MM.1S (cell line): ENCODE measurements around the gene CEP104.

ENCODE experiments used
- DNase-seq: peaks from one replicate; pipeline ENCODE4 v3.0.0-alpha.2; 2015
- H2AFZ ChIP-seq: fragments of 300-600 bp; sonication (generic); 2 replicates; pipeline ENCODE4 v1.6.0; 2016; ENCODE audit warnings: antibody characterized with exemption, low read length
- H3F3A ChIP-seq: fragments of 300-600 bp; sonication (generic); 2 replicates; pipeline ENCODE4 v1.6.1; 2016; ENCODE audit warnings: mild to moderate bottlenecking, antibody characterized with exemption, low read length, moderate library complexity, mixed read lengths; ENCODE audit not compliant: insufficient read depth
- H3K27ac ChIP-seq: fragments of 300-600 bp; sonication (generic); 2 replicates; pipeline ENCODE4 v1.5.1; 2016; ENCODE audit warnings: mild to moderate bottlenecking, low read length
- H3K27me3 ChIP-seq: fragments of 300-600 bp; sonication (generic); replicated peaks from 2 replicates; pipeline ENCODE4 v1.6.0; 2016; ENCODE audit warnings: low read length; ENCODE audit not compliant: insufficient read depth
- H3K36me3 ChIP-seq: fragments of 300-600 bp; sonication (generic); replicated peaks from 2 replicates; pipeline ENCODE4 v1.6.1; 2016; ENCODE audit warnings: mild to moderate bottlenecking, low read length, mixed read lengths; ENCODE audit not compliant: insufficient read depth
- H3K4me1 ChIP-seq: fragments of 300-600 bp; sonication (generic); 2 replicates; pipeline ENCODE4 v1.6.1; 2016; ENCODE audit warnings: low read length, mixed read lengths
- H3K4me2 ChIP-seq: fragments of 300-600 bp; sonication (generic); 2 replicates; pipeline ENCODE4 v1.6.0; 2016; ENCODE audit warnings: low read depth, low read length
- H3K4me3 ChIP-seq: fragments of 300-600 bp; sonication (generic); 2 replicates; pipeline ENCODE4 v1.5.1; 2016; ENCODE audit warnings: low read length, mixed read lengths
- H3K79me2 ChIP-seq: fragments of 300-600 bp; sonication (generic); 2 replicates; pipeline ENCODE4 v1.6.1; 2016; ENCODE audit warnings: mixed run types, low read length, mixed read lengths
- H3K9ac ChIP-seq: fragments of 300-600 bp; sonication (generic); 2 replicates; pipeline ENCODE4 v1.6.1; 2016; ENCODE audit warnings: low read length, mixed read lengths
- H3K9me2 ChIP-seq: fragments of 300-600 bp; sonication (generic); replicated peaks from 2 replicates; pipeline ENCODE4 v1.6.1; 2016; ENCODE audit warnings: mild to moderate bottlenecking, low read length, mixed read lengths; ENCODE audit not compliant: insufficient read depth
- H3K9me3 ChIP-seq: fragments of 300-600 bp; sonication (generic); replicated peaks from 2 replicates; pipeline ENCODE4 v1.6.1; 2016; ENCODE audit warnings: mild to moderate bottlenecking, low read length, mixed read lengths; ENCODE audit not compliant: insufficient read depth
- H4K20me1 ChIP-seq: fragments of 300-600 bp; sonication (generic); 2 replicates; pipeline ENCODE4 v1.6.1; 2016; ENCODE audit warnings: mild to moderate bottlenecking, low read length, moderate library complexity, mixed read lengths; ENCODE audit not compliant: insufficient read depth
- CTCF ChIP-seq: fragments of 300-600 bp; sonication (generic); IDR thresholded peaks from 2 replicates; pipeline ENCODE4 v1.5.1; 2016; ENCODE audit warnings: antibody characterized with exemption, low read length, mixed read lengths
- EZH2 ChIP-seq: fragments of 300-600 bp; sonication (generic); optimal IDR thresholded peaks from 2 replicates; pipeline ENCODE3; 2017; ENCODE audit warnings: low read depth, mild to moderate bottlenecking, antibody characterized with exemption, low read length, mixed read lengths
- EZH2phosphoT487 ChIP-seq: fragments of 300-600 bp; sonication (generic); IDR thresholded peaks from 2 replicates; pipeline ENCODE4 v1.6.1; 2018; ENCODE audit warnings: antibody characterized with exemption, low read length

CEP104 gene

GRCh38 chr1:3865606-3866160 is 8.7 kb upstream of the CEP104 start:
- Histone ChIP-seq H3K4me1 (no peaks in the 10 kb centered on the region), H4K20me1 (no peaks in the 10 kb centered on the region), H3K36me3 (no peaks in the 10 kb centered on the region), H3K79me2 (no peaks in the 10 kb centered on the region), H3F3A (no peaks in the 10 kb centered on the region), H3K27ac (no peak overlapping the region), H3K4me3 (no peak overlapping the region), H3K4me2 (no peak overlapping the region), H3K27me3 (no peaks in the 10 kb centered on the region), H3K9me3 (no peaks in the 10 kb centered on the region), H2AFZ (no peak overlapping the region), H3K9me2 (no peaks in the 10 kb centered on the region), H3K9ac (no peak overlapping the region)
- DNase-seq = no peak
- TF ChIP-seq EZH2phosphoT487 = no peak
- TF ChIP-seq EZH2 = no peak
- no peak for TF ChIP-seq CTCF

GRCh38 chr1:3864884-3865283 is 7.9 kb upstream of the CEP104 start:
- no peaks in the 10 kb centered on the region for H3K36me3 ChIP-seq
- no peak for DNase-seq
- no peaks in the 10 kb centered on the region for H3K9me2 ChIP-seq
- H3K79me2 ChIP-seq = no peaks in the 10 kb centered on the region
- H2AFZ ChIP-seq = no peak overlapping the region
- no peaks in the 10 kb centered on the region for H4K20me1 ChIP-seq
- no peaks in the 10 kb centered on the region for H3F3A ChIP-seq
- TF ChIP-seq EZH2 = no peak
- TF ChIP-seq EZH2phosphoT487 = no peak
- no peak for TF ChIP-seq CTCF
- H3K4me1 ChIP-seq = no peaks in the 10 kb centered on the region
- H3K4me2 ChIP-seq = no peak overlapping the region
- no peak overlapping the region for H3K9ac ChIP-seq
- H3K27ac ChIP-seq = no peak overlapping the region
- H3K27me3 ChIP-seq = no peaks in the 10 kb centered on the region
- H3K9me3 ChIP-seq = no peaks in the 10 kb centered on the region
- no peak overlapping the region for H3K4me3 ChIP-seq

- no peaks in the 10 kb centered on the region for H3K27me3 ChIP-seq
- TF ChIP-seq EZH2 (no peak), EZH2phosphoT487 (no peak), CTCF (no peak)
- no peaks in the 10 kb centered on the region for H3F3A ChIP-seq
- no peak for DNase-seq
- no peaks in the 10 kb centered on the region for H3K9me2 ChIP-seq
- no peaks in the 10 kb centered on the region for H3K36me3 ChIP-seq
- H3K27ac ChIP-seq = no peak overlapping the region
- no peak overlapping the region for H2AFZ ChIP-seq
- no peak overlapping the region for H3K4me3 ChIP-seq
- no peak overlapping the region for H3K4me2 ChIP-seq
- no peaks in the 10 kb centered on the region for H3K9me3 ChIP-seq
- peaks cover 4% of the 10 kb centered on the region; the same call in 1 of the 2 replicates for H3K4me1 ChIP-seq
- no peak overlapping the region for H3K9ac ChIP-seq
- H4K20me1 ChIP-seq = no peaks in the 10 kb centered on the region
- peaks cover 10% of the 10 kb centered on the region for H3K79me2 ChIP-seq
Observed at GRCh38 chr1:3863231-3863935, 6.4 kb upstream of the CEP104 start.
